PC-3 (cell line): Measurements from ENCODE around the gene ADAM15.

ENCODE experiments used
- EZH2 ChIP-seq: fragments of 300-600 bp; sonication (generic); IDR thresholded peaks from one replicate; pipeline ENCODE4 v1.6.1; 2017; ENCODE audit warnings: antibody characterized with exemption, mild to moderate bottlenecking, low read length; ENCODE audit not compliant: unreplicated experiment
- EZH2phosphoT487 ChIP-seq: fragments of 300-600 bp; sonication (generic); IDR thresholded peaks from 2 replicates; pipeline ENCODE4 v1.6.1; 2018; ENCODE audit warnings: mild to moderate bottlenecking, antibody characterized with exemption, low read length, borderline replicate concordance

- TF ChIP-seq EZH2: no peak
- TF ChIP-seq EZH2phosphoT487: no peak
These were observed 40.2 kb downstream of the ADAM15 start for GRCh38 chr1:155091071-155092051.
